GM19240 (cell line): ENCODE measurements around the gene BDH2.
A peak's percentile ranks its signal among the peaks of the same experiment; 100 is the strongest.

Source experiments
- DNase-seq: peaks from one replicate; pipeline ENCODE4 v3.0.0; 2011; ENCODE audit warnings: low spot score; ENCODE audit not compliant: insufficient read length

The BDH2 gene

GRCh38 chr4:103085555-103086196 is 14.0 kb downstream of the BDH2 start:
- DNase-seq, result no peak

GRCh38 chr4:103079621-103080020 is 20.0 kb downstream of the BDH2 start:
- DNase-seq, result no peak

- DNase-seq, result no peak
Measured at GRCh38 chr4:103076747-103077347, 22.8 kb downstream of the BDH2 start, which contains the start of gene SLC9B2. TSS of gene SLC9B2 (minus strand) at chr4:103076761. CDS start at chr4:103067550, 9,211 bp downstream.

GRCh38 chr4:103075894-103076746 is 23.5 kb downstream of the BDH2 start:
- DNase-seq, result peak; percentile 14

- no peak for DNase-seq
Measured at GRCh38 chr4:103075435-103075893, 24.2 kb downstream of the BDH2 start.

GRCh38 chr4:103074744-103075434 is 24.7 kb downstream of the BDH2 start:
- DNase-seq, result no peak

- no peak for DNase-seq
Measured at GRCh38 chr4:103073792-103074438, 25.7 kb downstream of the BDH2 start.

GRCh38 chr4:103067841-103068547 is 31.6 kb downstream of the BDH2 start:
- no peak for DNase-seq

- no peak for DNase-seq
Measured at GRCh38 chr4:103060453-103061148, 39.0 kb downstream of the BDH2 start.

- DNase-seq, result no peak
Measured at GRCh38 chr4:103054030-103054429, 45.6 kb downstream of the BDH2 start.

GRCh38 chr4:103052779-103053178 is 46.9 kb downstream of the BDH2 start:
- DNase-seq, result no peak

GRCh38 chr4:103052145-103052544 is 47.5 kb downstream of the BDH2 start:
- DNase-seq, result no peak

- DNase-seq, result no peak
Measured at GRCh38 chr4:103050736-103051436, 48.7 kb downstream of the BDH2 start.

GRCh38 chr4:103046416-103047290 is 53.0 kb downstream of the BDH2 start:
- DNase-seq, result peak; percentile 10

GRCh38 chr4:103044183-103044582 is 55.5 kb downstream of the BDH2 start:
- DNase-seq, result no peak

- DNase-seq, result no peak
Measured at GRCh38 chr4:103036169-103036568, 63.5 kb downstream of the BDH2 start.

- no peak for DNase-seq
Measured at GRCh38 chr4:103032574-103032973, 67.1 kb downstream of the BDH2 start.

GRCh38 chr4:103030791-103031190 is 68.8 kb downstream of the BDH2 start:
- DNase-seq, result no peak
